Measurements from ENCODE around the gene MS4A14. TPM values are rescaled to one million over a fixed set of nuclear protein-coding genes. Genes with fewer than 3 reads are reported as not detected.
"Not testable (repeated sequence)": the region's sequence is repeated elsewhere in the genome, so short reads cannot be mapped to it uniquely, and the experiment has no call there.

Gene MS4A14
- total RNA-seq, 2 donors from 2014 or later, result 0.23 to 6.1 TPM

DNA sequence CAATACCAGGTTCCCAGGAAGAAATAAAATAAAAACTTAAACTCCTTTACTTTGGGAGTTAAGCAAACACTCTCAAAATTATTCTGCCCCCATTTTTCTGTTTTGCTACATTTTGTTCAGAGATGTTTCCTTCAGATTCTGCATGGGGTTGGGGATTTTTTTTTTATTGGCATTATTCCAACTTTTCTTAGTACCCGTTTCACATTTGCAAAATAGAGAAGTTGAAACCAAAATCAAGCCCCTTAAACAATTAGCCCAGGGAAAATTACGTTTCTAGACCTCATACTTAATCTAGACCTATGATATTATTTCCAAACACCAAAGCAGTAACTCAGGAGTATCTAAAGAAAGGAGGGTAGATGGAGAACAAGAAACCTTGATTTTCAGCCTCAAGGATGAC lies 38.5 kb upstream of the MS4A14 start:
- no peak overlapping the region for H3K27ac ChIP-seq
- no peaks in the 10 kb centered on the region for H3K27me3 ChIP-seq (replicated peaks; ENCODE audit: insufficient read depth)
- H3K4me1 ChIP-seq (replicated peaks), result no peaks in the 10 kb centered on the region
- 37% methylated on average over 2 of the region's 2 CpGs for WGBS
- no peak for TF ChIP-seq POLR2AphosphoS5 (IDR thresholded peaks at IDR 0.05)
- TF ChIP-seq POLR2A (IDR thresholded peaks at IDR 0.05), result no peak
- TF ChIP-seq, protein P1, sequence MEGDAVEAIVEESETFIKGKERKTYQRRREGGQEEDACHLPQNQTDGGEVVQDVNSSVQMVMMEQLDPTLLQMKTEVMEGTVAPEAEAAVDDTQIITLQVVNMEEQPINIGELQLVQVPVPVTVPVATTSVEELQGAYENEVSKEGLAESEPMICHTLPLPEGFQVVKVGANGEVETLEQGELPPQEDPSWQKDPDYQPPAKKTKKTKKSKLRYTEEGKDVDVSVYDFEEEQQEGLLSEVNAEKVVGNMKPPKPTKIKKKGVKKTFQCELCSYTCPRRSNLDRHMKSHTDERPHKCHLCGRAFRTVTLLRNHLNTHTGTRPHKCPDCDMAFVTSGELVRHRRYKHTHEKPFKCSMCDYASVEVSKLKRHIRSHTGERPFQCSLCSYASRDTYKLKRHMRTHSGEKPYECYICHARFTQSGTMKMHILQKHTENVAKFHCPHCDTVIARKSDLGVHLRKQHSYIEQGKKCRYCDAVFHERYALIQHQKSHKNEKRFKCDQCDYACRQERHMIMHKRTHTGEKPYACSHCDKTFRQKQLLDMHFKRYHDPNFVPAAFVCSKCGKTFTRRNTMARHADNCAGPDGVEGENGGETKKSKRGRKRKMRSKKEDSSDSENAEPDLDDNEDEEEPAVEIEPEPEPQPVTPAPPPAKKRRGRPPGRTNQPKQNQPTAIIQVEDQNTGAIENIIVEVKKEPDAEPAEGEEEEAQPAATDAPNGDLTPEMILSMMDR (IDR thresholded peaks at IDR 0.05), result no peak
- intact Hi-C loops (cut with DNase I), result no loop called here
- H3K4me3 ChIP-seq, result no peak overlapping the region
- H3K9me3 ChIP-seq, result no peaks in the 10 kb centered on the region
- no peaks in the 10 kb centered on the region for H3K36me3 ChIP-seq
- DNase-seq (ENCODE audit: low spot score), result no peak

- TF ChIP-seq, protein P1 (IDR thresholded peaks at IDR 0.05), result no peak
- TF ChIP-seq POLR2AphosphoS5 (IDR thresholded peaks at IDR 0.05) (no peak), POLR2A (IDR thresholded peaks at IDR 0.05) (no peak)
Measured at GRCh38 chr11:60360621-60361020, 35.6 kb upstream of the MS4A14 start.

DNA sequence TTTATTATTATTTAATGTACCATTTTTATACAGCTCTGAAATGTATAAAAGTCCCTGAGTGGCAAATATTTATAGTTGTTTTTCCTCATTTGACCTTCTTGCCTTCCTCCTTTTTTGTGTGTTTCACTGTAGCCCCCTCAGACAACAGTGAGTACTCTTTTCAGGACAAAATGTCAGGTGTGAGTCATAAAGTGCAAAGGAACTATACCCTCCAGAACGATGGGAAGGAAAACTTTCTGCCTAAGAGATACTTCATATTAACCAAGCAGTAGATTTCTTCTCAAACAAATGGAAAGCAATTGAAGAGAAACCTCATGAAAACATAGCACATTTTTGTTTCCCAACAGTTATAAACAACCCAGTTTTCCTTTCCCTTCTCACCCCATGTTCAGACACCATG lies 34.0 kb upstream of the MS4A14 start:
- TF ChIP-seq, protein P1 (IDR thresholded peaks at IDR 0.05), result no peak
- no peak for TF ChIP-seq POLR2A (IDR thresholded peaks at IDR 0.05)
- intact Hi-C loops (cut with DNase I), result no loop called here

More at GRCh38 chr11:60360621-60361020, 35.6 kb upstream of the MS4A14 start:
- no peak for DNase-seq (ENCODE audit: low spot score)
- Histone ChIP-seq H3K36me3 (no peaks in the 10 kb centered on the region), H3K4me3 (no peak overlapping the region), H3K4me1 (replicated peaks) (no peaks in the 10 kb centered on the region), H3K27ac (no peak overlapping the region), H3K27me3 (replicated peaks; ENCODE audit: insufficient read depth) (no peaks in the 10 kb centered on the region), H3K9me3 (no peaks in the 10 kb centered on the region)
- intact Hi-C loops (cut with DNase I), result no loop called here
- 77% methylated on average over 4 of the region's 4 CpGs for WGBS

DNA sequence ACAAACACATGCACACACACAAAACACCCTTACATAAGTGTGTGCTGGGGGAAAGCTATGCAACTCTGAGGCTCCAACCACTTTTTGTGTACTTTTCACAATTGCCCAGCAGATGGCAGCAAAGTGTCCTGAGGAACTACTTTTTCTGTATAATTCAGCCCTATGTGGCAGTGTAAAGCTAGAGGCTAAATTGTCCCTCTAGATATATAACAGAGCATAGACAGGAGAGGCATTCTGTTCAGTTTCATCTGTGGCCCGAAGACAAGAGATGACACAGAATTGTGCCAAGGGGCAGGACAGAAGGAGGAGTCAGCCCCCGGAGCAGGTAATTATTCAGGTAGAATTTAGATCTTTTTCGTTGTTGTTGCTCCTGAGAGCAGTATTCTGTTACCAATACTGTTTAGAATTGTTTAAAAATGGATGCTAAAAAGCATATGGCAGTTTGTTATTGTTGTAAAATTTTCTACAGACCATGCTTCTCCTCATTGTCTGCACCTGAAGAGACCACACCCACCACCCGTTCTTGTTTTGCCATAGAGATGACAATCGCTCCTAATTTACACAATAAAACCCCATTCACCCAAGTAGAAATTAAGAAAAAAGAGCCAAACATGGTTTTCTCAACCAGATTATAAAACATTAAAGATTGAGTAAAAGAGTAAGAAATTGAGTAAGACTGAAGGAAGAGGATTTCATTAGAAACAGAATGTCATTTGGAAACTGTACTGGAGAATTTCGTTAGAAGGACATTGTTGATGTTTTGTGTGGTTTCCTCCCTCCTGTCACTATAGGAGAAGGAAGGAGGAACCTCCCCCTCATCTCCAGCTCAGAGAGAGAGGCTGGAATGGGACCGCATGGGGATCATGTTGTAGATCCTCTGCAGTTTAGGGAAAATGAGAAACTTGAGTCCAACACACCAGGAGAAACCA lies 32.5 kb upstream of the MS4A14 start:
- H3K27ac ChIP-seq, result no peak overlapping the region
- H3K9me3 ChIP-seq, result no peaks in the 10 kb centered on the region
- peak; percentile 56 for DNase-seq (ENCODE audit: low spot score)
- H3K27me3 ChIP-seq (replicated peaks; ENCODE audit: insufficient read depth), result no peaks in the 10 kb centered on the region
- intact Hi-C loops (cut with DNase I), result no loop called here
- 45% methylated on average over 7 of the region's 7 CpGs for WGBS
- no peak overlapping the region for H3K4me3 ChIP-seq
- H3K4me1 ChIP-seq (replicated peaks), result no peaks in the 10 kb centered on the region
- no peaks in the 10 kb centered on the region for H3K36me3 ChIP-seq
- TF ChIP-seq, protein P1 (IDR thresholded peaks at IDR 0.05), result peak; percentile 63 to 81 (median 76)
- TF ChIP-seq POLR2A (IDR thresholded peaks at IDR 0.05), result no peak
- TF ChIP-seq POLR2AphosphoS5 (IDR thresholded peaks at IDR 0.05), result peak; percentile 11

More for the DNA sequence above, 34.0 kb upstream of the MS4A14 start:
- H3K4me1 ChIP-seq (replicated peaks), result no peaks in the 10 kb centered on the region
- 24% methylated on average over 1 of the region's 1 CpG for WGBS
- no peak overlapping the region for H3K4me3 ChIP-seq
- H3K9me3 ChIP-seq, result no peaks in the 10 kb centered on the region
- H3K27me3 ChIP-seq (replicated peaks; ENCODE audit: insufficient read depth), result no peaks in the 10 kb centered on the region
- H3K27ac ChIP-seq, result no peak overlapping the region
- no peaks in the 10 kb centered on the region for H3K36me3 ChIP-seq
- DNase-seq (ENCODE audit: low spot score), result no peak

- WGBS, result 90% methylated on average over 15 of the region's 15 CpGs
Measured at GRCh38 chr11:60366262-60366904, 29.9 kb upstream of the MS4A14 start.

More at GRCh38 chr11:60366262-60366904, 29.9 kb upstream of the MS4A14 start:
- intact Hi-C loops (cut with DNase I); H3K4me1 ChIP-seq (replicated peaks); H3K27ac ChIP-seq; H3K36me3 ChIP-seq; DNase-seq (ENCODE audit: low spot score); H3K9me3 ChIP-seq; H3K4me3 ChIP-seq; H3K27me3 ChIP-seq (replicated peaks; ENCODE audit: insufficient read depth): not testable (repeated sequence)

Data from prostate gland (tissue), 2 donors.